ENCODE measurements around the gene DUSP5.

The DUSP5 gene

DNA sequence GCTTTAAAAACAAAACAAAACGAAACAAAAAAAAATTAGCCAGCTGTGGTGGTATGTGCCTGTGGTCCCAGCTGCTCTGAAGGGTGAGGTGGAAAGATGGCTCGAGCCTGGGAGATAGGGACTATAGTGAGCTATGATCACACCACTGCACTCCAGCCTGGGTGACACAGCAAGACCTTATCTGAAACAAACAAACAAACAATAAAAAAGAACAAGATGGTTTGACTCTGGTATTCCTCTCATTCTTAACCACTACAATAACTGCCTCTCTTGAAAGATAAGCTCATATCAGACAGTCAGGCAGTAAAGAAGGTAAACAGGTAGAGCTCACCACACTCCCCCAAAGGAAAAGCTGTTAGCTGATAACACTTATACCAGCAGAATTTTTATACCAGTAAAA, 14.1 kb upstream of the DUSP5 start:
- no peak for FAIRE-seq
- TF ChIP-seq CTCF (IDR thresholded peaks at IDR 0.05; ENCODE audit: insufficient read depth, missing control alignments) = no peak
- no peak for DNase-seq (ENCODE audit: insufficient read length, low spot score)

- DNase-seq (ENCODE audit: insufficient read length, low spot score) (no peak), FAIRE-seq (no peak)
- no peak for TF ChIP-seq CTCF (IDR thresholded peaks at IDR 0.05; ENCODE audit: insufficient read depth, missing control alignments)
Measured at GRCh38 chr10:110485541-110485940, 12.2 kb upstream of the DUSP5 start.

DNA sequence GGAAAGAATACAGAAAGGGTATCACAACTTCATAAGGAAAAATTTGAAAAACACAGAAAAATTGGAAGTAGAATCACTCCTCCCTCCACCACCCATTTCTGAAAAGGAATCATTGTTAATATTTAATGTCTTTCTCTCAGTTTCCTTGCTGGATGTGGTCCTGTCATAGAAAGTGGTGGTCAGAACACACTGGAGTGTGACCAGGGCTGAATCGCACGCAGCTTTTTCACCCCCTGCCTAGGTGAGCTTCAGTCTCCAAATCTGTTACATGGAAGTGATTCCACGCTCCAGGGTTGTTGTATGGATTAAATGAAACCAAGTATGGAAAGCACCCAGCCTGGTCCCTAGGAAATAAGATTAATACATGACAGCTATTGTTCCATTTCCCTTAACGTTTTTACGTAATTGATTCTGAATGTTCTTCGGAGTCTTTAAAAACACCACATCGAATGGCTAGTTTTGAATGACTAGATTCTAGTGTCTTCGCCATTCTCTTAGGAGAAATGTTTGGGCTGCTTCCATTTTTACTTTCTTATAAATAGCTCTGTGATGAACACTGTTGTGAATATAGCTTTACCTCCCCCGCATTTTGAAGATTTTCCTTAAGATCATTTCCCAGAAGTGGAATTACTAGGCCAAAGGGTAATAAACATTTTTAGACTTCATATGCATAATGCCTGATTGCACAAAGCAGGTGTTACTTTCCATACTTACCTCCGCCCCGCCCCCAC, 10.9 kb upstream of the DUSP5 start:
- DNase-seq (ENCODE audit: insufficient read length, low spot score) (no peak), FAIRE-seq (no peak)
- no peak for TF ChIP-seq CTCF (IDR thresholded peaks at IDR 0.05; ENCODE audit: insufficient read depth, missing control alignments)

- FAIRE-seq (no peak), DNase-seq (ENCODE audit: insufficient read length, low spot score) (no peak)
- TF ChIP-seq CTCF (IDR thresholded peaks at IDR 0.05; ENCODE audit: insufficient read depth, missing control alignments) = no peak
Measured at GRCh38 chr10:110487411-110488331, 10.0 kb upstream of the DUSP5 start.

- no peak for TF ChIP-seq CTCF (IDR thresholded peaks at IDR 0.05; ENCODE audit: insufficient read depth, missing control alignments)
- no peak for DNase-seq (ENCODE audit: insufficient read length, low spot score)
- FAIRE-seq = no peak
Measured at GRCh38 chr10:110488332-110488681, 9.4 kb upstream of the DUSP5 start.

GRCh38 chr10:110488940-110489339, 8.8 kb upstream of the DUSP5 start:
- no peak for DNase-seq (ENCODE audit: insufficient read length, low spot score)
- no peak for TF ChIP-seq CTCF (IDR thresholded peaks at IDR 0.05; ENCODE audit: insufficient read depth, missing control alignments)
- FAIRE-seq = no peak

GRCh38 chr10:110490640-110491039, 7.1 kb upstream of the DUSP5 start:
- no peak for FAIRE-seq
- no peak for TF ChIP-seq CTCF (IDR thresholded peaks at IDR 0.05; ENCODE audit: insufficient read depth, missing control alignments)

More at GRCh38 chr10:110490640-110491039, 7.1 kb upstream of the DUSP5 start:
- DNase-seq (ENCODE audit: insufficient read length, low spot score) = no peak
